Measurements from ENCODE around the gene NFE2. TPM values are rescaled to one million over a fixed set of nuclear protein-coding genes. Genes with fewer than 3 reads are reported as not detected.

Gene NFE2
- total RNA-seq, 2 experiments from 2014 or later, result not detected

- Histone ChIP-seq H3K4me2 (ENCODE audit: low read length) (no peak overlapping the region), H3K36me3 (ENCODE audit: insufficient read depth, low read length) (peaks cover 13% of the 10 kb centered on the region), H3K4me1 (ENCODE audit: insufficient read depth, low read length, poor library complexity, severe bottlenecking) (peaks cover 3% of the 10 kb centered on the region), H3K27ac (ENCODE audit: low read depth, low read length, poor library complexity, severe bottlenecking) (no peak overlapping the region), H3K9me3 (ENCODE audit: low read length) (no peaks in the 10 kb centered on the region), H2AFZ (ENCODE audit: low read length) (no peak overlapping the region), H4K20me1 (ENCODE audit: insufficient read depth, low read length) (peaks cover 5% of the 10 kb centered on the region; the same call in 1 of the 2 replicates), H3K4me3 (ENCODE audit: low read depth, low read length, poor library complexity, severe bottlenecking) (no peak overlapping the region), H3K9me2 (ENCODE audit: insufficient read depth, low read length) (no peaks in the 10 kb centered on the region), H3K79me2 (ENCODE audit: insufficient read depth, low read depth, low read length) (no peaks in the 10 kb centered on the region)
- no peak for DNase-seq (ENCODE audit: low spot score)
- no peak for TF ChIP-seq CTCF (conservative IDR thresholded peaks at IDR 0.05; ENCODE audit: low read length)
- TF ChIP-seq EZH2phosphoT487 (IDR thresholded peaks at IDR 0.05; ENCODE audit: borderline replicate concordance, low read depth, low read length), result no peak
- intact Hi-C loops (cut with micrococcal nuclease; ENCODE audit: unreplicated experiment), result no loop called here
- no TSS peak for BruUV-seq (replicated peaks)
- POLR2A ChIA-PET, result interaction anchor here (0.7 to 1.9 kb wide), 5 partner anchors 9 to 300 kb away, joined by 3 to 5 read pairs (median 3); partner anchors contain the start of gene HNRNPA1
- CTCF ChIA-PET (ENCODE audit: unreplicated experiment), result interaction anchor here (0.6 to 1.8 kb wide), 5 partner anchors 9 to 87 kb away, joined by 3 to 6 read pairs (median 5); partner anchors contain the start of genes COPZ1 and HNRNPA1
These were observed 8.5 kb downstream of the NFE2 start for GRCh38 chr12:54292083-54292930.

DNA sequence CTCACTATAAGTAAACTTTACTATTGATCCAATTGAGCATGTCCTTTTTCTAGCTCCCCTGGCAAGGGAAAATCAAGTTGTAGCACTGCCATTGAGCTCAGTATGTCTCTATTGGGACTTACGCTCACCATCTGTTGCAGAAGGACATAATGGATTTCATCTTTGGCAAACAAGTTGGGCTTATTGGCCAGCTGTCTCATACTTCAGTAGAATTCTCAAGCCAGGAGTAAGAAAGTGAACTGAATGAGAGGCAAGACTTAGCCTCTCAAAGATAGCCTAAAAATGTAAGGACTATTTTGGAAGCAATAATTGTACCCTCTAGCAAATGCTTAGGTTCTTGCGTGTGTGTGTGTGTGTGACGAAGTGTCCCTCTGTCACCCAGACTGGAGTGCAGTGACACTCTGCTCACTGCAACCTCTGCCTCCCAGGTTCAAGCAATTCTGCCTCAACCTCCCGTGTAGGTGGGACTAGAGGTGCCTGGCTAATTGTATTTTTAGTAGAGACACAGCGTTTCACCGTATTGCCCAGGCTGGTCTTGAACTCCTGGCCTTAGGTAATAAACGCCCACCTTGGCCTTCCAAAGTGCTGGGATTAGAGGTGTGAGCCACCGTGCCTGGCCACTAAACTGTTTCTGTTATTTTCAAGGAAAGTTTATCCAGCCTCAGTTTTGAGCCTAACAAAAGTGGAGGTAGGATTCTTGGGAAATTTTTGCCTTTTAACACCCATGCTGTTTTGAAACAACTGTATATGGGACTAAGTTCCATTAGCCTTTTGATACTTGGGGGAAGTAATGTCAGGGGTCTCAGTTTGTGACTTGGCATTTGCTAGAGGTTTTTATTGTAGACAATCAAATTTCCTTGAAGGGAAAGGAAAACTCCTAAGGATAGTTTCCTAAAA, 13.3 kb downstream of the NFE2 start:
- Histone ChIP-seq H3K4me2 (ENCODE audit: low read length) (peak overlapping the region; percentile 4; the same call in 1 of the 2 replicates), H3K27ac (ENCODE audit: low read depth, low read length, poor library complexity, severe bottlenecking) (peak overlapping the region; percentile 16), H3K9me2 (ENCODE audit: insufficient read depth, low read length) (no peaks in the 10 kb centered on the region), H3K79me2 (ENCODE audit: insufficient read depth, low read depth, low read length) (peaks cover 25% of the 10 kb centered on the region), H2AFZ (ENCODE audit: low read length) (no peak overlapping the region), H3K4me1 (ENCODE audit: insufficient read depth, low read length, poor library complexity, severe bottlenecking) (peaks cover 47% of the 10 kb centered on the region), H3K9me3 (ENCODE audit: low read length) (no peaks in the 10 kb centered on the region), H4K20me1 (ENCODE audit: insufficient read depth, low read length) (peaks cover 46% of the 10 kb centered on the region), H3K4me3 (ENCODE audit: low read depth, low read length, poor library complexity, severe bottlenecking) (no peak overlapping the region), H3K36me3 (ENCODE audit: insufficient read depth, low read length) (peaks cover 61% of the 10 kb centered on the region)
- TF ChIP-seq CTCF (conservative IDR thresholded peaks at IDR 0.05; ENCODE audit: low read length) (no peak), EZH2phosphoT487 (IDR thresholded peaks at IDR 0.05; ENCODE audit: borderline replicate concordance, low read depth, low read length) (no peak)
- BruUV-seq (replicated peaks), result no TSS peak
- intact Hi-C loops (cut with micrococcal nuclease; ENCODE audit: unreplicated experiment), result loop anchor here (2.0 kb wide), 1 partner anchor 71 kb away; no protein-coding TSS in a partner anchor
- CTCF ChIA-PET (ENCODE audit: unreplicated experiment), result interaction anchor here (0.6 kb wide), 1 partner anchor 20 kb away, joined by 3 read pairs; no protein-coding TSS in a partner anchor
- DNase-seq (ENCODE audit: low spot score), result no peak
- POLR2A ChIA-PET, result interaction anchor here (0.7 to 1.5 kb wide), 2 partner anchors 36 to 45 kb away, joined by 3 to 4 read pairs; no protein-coding TSS in a partner anchor
